ENCODE measurements around the gene SLC10A4. TPM values are rescaled to one million over a fixed set of nuclear protein-coding genes. Genes with fewer than 3 reads are reported as not detected.
"Not testable (repeated sequence)": the region's sequence is repeated elsewhere in the genome, so short reads cannot be mapped to it uniquely, and the experiment has no call there.

SLC10A4 gene, protein sequence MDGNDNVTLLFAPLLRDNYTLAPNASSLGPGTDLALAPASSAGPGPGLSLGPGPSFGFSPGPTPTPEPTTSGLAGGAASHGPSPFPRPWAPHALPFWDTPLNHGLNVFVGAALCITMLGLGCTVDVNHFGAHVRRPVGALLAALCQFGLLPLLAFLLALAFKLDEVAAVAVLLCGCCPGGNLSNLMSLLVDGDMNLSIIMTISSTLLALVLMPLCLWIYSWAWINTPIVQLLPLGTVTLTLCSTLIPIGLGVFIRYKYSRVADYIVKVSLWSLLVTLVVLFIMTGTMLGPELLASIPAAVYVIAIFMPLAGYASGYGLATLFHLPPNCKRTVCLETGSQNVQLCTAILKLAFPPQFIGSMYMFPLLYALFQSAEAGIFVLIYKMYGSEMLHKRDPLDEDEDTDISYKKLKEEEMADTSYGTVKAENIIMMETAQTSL
- not detected in 2 replicates for total RNA-seq (2014; rRNA removed; shearing (Covaris generic); ENCODE audit: low replicate concordance)

DNA sequence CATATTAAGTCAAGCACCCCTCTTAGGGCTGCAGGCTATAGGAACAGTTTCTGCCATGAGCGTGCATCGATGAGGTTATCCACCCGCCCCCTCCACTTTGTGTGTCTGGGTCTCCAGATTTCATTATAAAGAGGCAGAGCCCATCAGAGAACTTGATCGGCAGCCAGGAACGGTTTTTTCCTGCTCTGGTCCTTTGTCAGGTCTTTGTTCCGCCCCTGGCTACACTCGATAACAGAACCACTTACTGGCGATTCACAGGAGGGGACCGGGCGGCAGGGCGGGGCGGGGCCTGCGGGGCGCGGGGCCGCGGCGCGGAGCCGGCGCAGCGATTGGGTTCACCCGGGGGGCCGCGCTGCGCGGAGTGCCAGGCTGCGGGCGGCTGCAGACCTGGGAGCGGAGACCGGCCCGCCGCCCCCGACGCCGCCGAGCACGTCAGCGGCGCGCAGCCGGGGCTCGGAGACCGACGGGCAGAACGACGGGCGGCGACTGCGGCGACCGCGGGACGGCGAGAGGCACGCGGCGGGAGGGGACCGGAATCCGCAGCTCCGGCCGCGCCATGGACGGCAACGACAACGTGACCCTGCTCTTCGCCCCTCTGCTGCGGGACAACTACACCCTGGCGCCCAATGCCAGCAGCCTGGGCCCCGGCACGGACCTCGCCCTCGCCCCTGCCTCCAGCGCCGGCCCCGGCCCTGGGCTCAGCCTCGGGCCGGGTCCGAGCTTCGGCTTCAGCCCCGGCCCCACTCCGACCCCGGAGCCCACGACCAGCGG, at the start of gene SLC10A4:
Gene SLC10A4, plus strand, starts transcription at position 338 of the 771 bp plus-strand sequence. Its CDS starts 219 bp downstream, at position 557.
- no peak for DNase-seq (ENCODE audit: low read depth)
- in situ Hi-C loops (cut with HindIII; ENCODE audit: low pct_unique_long_range_greater_than_20kb, low sequenced_read_pairs), result no loop called here

DNA sequence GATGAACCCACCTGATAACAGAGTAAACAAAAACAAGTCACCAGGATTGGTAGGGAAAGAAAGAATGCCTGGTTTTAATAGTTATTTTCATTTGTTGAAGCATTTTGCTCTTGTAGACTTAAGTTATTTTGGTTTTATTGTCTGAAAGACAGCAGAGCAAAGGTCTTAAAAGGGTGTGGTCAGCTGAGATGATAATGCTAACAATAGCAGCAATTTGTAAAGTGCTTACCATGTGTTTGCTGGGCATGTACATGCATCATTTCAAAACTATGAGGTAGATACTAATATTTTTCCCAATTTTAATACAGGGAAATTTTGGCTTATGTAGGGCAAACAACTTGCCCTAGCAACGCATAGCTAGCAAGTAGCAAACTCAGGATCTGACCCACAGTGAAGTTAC, 46.8 kb upstream of the SLC10A4 start:
- in situ Hi-C loops (cut with HindIII; ENCODE audit: low pct_unique_long_range_greater_than_20kb, low sequenced_read_pairs), result no loop called here
- DNase-seq (ENCODE audit: low read depth), result no peak

DNA sequence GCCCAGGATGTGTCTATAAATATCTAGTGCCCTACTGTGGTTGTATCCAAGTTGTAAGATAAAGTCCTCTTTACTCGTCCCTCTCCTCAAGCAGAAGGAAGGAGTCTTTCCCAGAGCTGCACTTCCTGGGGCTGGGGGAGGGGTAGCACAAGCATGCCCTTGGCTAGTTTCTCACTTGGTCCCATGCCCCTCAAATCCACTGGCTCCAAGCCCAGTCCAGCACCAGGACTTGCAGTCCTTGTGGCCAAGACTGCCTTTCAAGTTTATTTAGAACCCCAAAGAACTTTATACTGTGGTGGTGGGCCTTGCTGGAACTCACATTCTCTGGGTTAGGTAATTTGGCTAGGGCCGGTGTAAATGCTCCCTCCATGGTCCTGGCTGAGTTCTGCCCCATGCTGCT, 43.2 kb upstream of the SLC10A4 start:
- no peak for DNase-seq (ENCODE audit: low read depth)
- in situ Hi-C loops (cut with HindIII; ENCODE audit: low pct_unique_long_range_greater_than_20kb, low sequenced_read_pairs), result no loop called here

DNA sequence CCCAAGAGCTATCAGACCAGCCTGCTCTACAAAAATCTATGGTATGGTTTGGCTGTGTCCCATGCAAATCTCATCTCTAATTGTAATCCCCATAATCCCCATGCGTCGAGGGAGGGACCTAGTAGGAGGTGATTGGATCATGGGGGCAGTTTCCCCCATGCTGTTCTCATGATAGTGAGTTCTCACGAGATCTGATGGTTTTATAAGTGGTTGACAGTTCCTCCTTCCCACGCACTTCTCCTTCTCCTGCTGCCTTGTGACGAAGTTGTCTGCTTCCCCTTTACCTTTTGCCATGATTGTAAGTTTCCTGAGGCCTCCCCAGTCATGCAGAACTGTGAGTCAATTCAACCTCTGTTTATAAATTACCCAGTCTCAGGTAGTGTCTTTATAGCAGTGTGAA, 42.2 kb upstream of the SLC10A4 start:
- DNase-seq (ENCODE audit: low read depth); in situ Hi-C loops (cut with HindIII; ENCODE audit: low pct_unique_long_range_greater_than_20kb, low sequenced_read_pairs): not testable (repeated sequence)

DNA sequence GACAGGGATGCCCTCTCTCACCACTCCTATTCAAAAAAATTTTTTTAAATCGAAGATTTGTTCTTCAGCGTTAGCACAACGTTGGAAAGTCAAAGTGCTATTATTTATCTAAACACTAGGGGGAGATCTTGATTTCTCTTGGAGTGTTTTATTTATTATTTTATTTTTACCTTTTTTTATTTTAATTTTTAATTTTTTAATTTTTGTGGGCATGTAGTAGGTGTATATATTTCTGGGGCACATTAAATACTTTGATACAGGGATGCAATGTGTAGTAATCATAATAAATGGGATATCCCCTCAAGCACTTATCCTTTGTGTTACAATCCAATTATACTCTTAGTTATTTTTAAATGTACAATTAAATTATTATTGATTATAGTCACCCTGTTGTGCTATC, 37.4 kb upstream of the SLC10A4 start:
- in situ Hi-C loops (cut with HindIII; ENCODE audit: low pct_unique_long_range_greater_than_20kb, low sequenced_read_pairs), result no loop called here
- DNase-seq (ENCODE audit: low read depth), result no peak

DNA sequence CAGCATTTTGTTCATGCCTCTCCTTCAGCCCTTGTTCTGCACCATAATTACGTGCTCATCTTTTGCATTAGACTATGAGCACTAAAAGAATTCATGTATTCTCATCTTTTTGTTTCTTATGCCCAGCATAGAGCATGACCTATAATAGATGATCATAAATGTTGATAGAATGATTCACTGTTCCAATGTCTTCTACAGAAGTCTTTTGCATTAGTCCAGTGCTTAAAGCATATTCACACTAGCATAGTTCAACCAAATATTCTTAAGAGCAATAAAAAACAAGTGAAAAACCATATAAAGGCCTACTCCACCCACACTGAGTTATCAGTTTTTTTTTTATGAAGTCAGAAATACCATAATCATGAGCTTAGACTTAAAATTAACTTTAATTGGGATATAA, 36.5 kb upstream of the SLC10A4 start:
- DNase-seq (ENCODE audit: low read depth), result no peak
- in situ Hi-C loops (cut with HindIII; ENCODE audit: low pct_unique_long_range_greater_than_20kb, low sequenced_read_pairs), result no loop called here

DNA sequence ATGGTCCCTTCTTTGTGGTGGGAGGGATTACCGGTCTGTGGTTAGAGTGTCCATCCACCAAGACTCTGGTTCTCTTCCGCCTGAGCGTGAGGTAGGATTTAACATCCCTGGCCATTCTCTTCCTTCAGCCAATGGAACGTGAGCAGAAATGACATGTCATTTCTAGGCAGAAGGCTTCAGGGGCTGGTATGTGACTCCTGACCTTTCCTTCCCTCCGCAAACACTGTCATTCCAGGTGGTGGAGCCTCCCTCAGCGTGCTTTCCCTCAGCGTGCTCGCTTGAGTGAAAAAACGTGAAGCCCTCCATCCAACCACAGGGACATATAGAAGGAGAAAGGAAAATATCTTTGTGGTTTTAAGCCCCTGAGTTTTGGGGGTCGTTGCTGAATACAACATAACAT, 34.0 kb upstream of the SLC10A4 start:
- no peak for DNase-seq (ENCODE audit: low read depth)
- in situ Hi-C loops (cut with HindIII; ENCODE audit: low pct_unique_long_range_greater_than_20kb, low sequenced_read_pairs), result no loop called here

DNA sequence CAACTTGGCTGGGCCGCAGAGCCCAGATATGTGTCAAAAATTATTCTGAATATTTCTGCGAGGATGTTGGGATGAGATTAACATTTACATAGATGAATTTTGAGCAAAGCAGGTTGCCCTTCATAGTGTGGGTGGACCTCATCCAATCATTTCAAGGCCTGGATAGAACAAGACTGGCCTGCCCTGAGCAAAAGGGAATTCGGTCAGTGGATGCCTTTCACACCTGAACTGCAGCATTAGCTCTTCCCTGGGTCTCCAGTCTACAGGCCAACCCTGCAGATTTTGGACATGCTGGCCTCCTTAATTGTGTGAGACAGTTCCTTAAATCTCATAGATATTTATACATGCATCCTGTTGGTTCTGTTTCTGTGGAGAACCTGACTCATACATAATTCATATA, 32.4 kb upstream of the SLC10A4 start:
- in situ Hi-C loops (cut with HindIII; ENCODE audit: low pct_unique_long_range_greater_than_20kb, low sequenced_read_pairs), result no loop called here
- no peak for DNase-seq (ENCODE audit: low read depth)

DNA sequence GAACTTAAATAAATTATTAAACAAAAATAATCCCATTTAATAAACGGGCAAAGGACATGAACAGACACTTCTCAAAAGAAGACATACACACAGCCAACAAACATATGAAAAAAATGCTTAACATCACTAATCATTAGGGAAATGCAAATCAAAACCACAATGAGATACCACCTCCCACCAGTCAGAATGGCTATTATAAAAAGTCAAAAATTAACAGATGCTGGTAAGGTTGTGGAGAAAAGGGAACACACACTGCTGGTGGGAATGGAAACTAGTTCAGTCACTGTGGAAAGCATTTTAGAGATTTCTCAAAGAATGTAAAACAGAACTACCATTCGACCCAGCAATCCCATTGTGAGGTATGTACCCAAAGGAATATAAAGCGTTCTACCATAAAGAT, 31.5 kb upstream of the SLC10A4 start:
- in situ Hi-C loops (cut with HindIII; ENCODE audit: low pct_unique_long_range_greater_than_20kb, low sequenced_read_pairs); DNase-seq (ENCODE audit: low read depth): not testable (repeated sequence)

DNA sequence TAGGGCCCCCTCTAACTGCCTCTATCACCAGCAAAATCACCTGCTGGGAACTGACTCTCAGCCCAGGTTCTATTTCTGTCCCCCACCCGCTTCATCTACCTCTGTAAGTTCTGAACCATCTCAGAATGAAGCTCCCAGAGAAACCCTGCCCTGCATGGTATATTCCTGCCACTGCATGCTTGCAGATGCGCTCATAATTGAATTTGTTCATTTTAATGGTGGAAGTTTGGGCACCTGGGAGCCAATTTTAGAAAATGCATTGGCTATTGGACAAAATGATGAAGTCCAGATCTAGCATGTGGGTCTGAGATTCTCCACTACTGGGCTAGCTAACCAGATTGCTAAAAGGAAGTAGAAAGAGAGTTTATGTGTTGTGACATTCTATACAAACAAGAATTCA, 28.6 kb upstream of the SLC10A4 start:
- in situ Hi-C loops (cut with HindIII; ENCODE audit: low pct_unique_long_range_greater_than_20kb, low sequenced_read_pairs), result no loop called here

DNA sequence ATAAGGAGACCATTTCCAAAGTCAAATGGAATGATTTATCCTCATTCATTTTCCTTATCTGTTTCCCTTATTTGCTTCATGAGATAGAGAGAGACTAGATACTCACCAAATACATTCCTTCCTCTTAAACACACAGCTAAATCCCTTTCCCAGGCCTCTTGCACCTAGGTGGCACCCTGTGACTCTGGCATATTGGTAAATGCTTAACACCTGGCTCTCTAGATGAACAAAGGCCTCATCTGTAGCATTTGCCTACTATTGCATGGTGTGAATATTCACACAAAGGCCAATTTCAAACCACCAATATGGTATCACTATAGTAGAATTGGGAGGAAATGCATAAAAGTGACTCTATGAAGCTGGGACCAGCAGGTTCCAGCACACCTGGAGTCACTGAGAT, 22.1 kb upstream of the SLC10A4 start:
- DNase-seq (ENCODE audit: low read depth), result no peak
- in situ Hi-C loops (cut with HindIII; ENCODE audit: low pct_unique_long_range_greater_than_20kb, low sequenced_read_pairs), result no loop called here

More for the DNA sequence above, 28.6 kb upstream of the SLC10A4 start:
- no peak for DNase-seq (ENCODE audit: low read depth)

DNA sequence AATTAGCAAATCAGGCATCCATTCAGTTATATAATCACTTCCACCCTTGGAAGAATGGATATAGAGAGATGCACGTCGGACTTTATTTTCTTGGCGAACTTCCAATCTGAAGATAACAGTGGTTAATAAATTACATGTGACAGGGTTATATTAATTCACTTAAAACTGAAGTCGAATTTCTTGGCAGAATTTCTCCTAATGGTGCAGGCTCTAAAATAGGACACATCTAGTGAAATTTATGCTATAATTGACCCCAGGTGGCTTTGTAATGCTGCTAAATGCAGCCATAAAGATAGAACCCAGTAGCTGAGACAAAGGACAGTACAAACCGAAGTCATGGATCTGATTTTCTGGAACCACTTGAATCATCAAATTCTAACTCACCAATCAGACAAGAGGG, 20.8 kb upstream of the SLC10A4 start:
- no peak for DNase-seq (ENCODE audit: low read depth)
- in situ Hi-C loops (cut with HindIII; ENCODE audit: low pct_unique_long_range_greater_than_20kb, low sequenced_read_pairs), result no loop called here

DNA sequence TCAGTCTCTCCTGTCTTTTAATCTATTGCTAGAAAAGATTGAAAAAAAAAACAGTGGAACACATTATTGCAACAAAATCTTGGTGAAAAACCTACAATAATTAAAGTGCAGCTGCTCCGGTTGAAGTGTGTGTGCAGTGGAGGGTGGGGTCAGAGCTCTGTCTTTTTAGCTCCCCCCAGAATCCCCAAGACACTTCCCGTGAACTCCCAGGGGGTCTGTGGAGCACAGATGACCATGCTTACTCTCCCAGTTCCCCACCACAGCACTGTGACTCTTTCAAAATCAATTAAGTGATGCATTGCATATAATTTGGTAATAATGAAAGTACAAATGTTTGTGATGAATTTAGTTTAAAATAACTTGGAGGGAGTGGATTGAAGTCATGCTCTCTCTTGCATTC, 15.7 kb upstream of the SLC10A4 start:
- in situ Hi-C loops (cut with HindIII; ENCODE audit: low pct_unique_long_range_greater_than_20kb, low sequenced_read_pairs), result no loop called here
- DNase-seq (ENCODE audit: low read depth), result no peak

DNA sequence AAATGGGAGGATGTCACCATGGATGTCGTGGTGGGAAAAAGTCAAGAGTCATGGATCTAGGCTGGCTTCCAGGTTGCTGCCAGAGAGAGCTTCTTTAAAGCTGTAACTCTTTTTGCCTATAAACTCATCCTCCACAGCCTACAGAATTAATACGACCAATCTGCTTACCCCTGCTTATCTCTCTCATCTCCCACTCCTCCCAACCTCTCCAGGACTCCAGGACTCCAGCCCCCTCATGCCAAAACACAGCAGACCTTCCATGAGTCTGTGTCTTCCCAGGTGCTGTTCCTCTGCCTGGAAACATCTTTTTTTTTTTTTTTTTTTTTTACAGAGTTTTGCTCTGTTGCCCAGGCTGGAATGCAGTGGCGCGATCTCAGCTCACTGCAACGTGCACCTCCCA, 15.3 kb upstream of the SLC10A4 start:
- in situ Hi-C loops (cut with HindIII; ENCODE audit: low pct_unique_long_range_greater_than_20kb, low sequenced_read_pairs), result no loop called here

DNA sequence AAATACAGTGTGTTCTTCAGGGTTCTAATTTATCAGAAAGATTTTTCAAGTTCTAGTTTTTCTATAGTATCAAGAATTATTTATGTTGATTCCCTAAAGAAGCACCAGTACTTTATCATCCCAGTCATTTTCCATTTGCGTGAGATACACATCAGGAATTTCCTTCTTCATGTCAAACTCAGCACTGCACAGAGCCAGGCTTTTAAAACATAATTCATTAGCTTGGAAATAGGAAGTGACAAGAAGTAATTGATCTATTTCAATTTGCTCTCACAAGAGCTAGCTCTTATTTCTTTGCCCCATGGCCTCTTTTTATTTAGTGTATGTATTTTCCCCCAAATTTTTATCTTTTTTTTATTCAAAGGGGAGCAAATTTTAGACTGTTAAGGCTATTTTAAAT, 13.0 kb upstream of the SLC10A4 start:
- in situ Hi-C loops (cut with HindIII; ENCODE audit: low pct_unique_long_range_greater_than_20kb, low sequenced_read_pairs), result no loop called here
- DNase-seq (ENCODE audit: low read depth), result no peak

More for the DNA sequence above, 15.3 kb upstream of the SLC10A4 start:
- no peak for DNase-seq (ENCODE audit: low read depth)

DNA sequence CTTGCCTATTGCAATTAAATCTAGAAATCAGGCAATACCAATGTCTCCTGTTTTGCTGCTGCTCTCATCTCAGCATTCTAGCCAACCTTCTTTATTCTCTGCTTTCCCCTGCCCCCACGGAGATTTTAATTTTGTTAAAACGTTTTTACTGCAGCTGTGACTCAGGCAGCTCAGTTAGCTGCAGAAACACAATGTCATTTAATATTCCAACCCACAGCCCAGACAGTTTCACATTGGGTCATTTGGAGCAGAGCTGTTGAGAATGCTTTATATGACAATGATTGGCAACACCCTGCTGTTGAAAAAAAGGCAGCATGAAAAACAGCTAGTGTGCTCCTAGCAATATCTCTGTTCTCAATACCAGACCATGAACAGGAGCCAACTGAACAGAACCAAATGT, 12.6 kb upstream of the SLC10A4 start:
- in situ Hi-C loops (cut with HindIII; ENCODE audit: low pct_unique_long_range_greater_than_20kb, low sequenced_read_pairs), result no loop called here
- DNase-seq (ENCODE audit: low read depth), result no peak

DNA sequence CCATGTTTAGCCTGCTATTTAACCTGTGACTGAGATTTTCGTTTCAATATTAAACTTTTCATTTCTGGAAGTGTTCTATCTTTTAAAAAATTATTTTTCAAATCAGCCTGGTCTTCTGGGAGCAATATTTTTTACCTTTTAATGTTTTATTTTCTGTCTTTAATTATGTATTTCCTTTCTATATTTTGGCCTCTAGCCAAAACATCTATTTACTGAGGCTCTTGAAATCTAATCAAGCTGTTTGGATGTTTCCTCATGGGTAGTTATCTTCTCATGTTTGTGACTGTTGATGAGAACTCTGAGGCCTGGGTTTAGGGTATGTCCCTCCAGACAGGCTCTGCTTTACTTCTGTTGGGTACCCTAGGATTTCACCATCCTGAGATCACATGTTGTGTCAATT, 10.3 kb upstream of the SLC10A4 start:
- DNase-seq (ENCODE audit: low read depth), result no peak
- in situ Hi-C loops (cut with HindIII; ENCODE audit: low pct_unique_long_range_greater_than_20kb, low sequenced_read_pairs), result no loop called here

DNA sequence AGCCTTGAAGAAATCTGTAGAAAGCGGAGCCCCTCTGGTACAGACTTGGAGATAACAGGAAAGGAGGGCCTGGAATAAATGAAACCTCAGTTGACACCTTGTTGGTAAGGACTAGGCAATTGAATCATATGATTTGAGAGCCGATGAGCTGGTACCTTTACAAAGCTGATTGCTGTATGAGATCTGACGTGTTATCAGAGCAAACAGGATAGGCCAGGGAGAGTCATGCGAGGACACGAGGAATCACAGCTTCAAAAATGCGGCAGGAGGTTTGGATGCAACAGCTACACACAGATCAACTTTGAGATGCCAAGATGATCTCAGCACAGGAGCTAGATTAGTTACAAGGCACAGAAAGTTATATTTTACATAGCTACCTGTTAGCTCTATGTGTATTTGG, 7.4 kb upstream of the SLC10A4 start:
- no peak for DNase-seq (ENCODE audit: low read depth)
- in situ Hi-C loops (cut with HindIII; ENCODE audit: low pct_unique_long_range_greater_than_20kb, low sequenced_read_pairs), result no loop called here

DNA sequence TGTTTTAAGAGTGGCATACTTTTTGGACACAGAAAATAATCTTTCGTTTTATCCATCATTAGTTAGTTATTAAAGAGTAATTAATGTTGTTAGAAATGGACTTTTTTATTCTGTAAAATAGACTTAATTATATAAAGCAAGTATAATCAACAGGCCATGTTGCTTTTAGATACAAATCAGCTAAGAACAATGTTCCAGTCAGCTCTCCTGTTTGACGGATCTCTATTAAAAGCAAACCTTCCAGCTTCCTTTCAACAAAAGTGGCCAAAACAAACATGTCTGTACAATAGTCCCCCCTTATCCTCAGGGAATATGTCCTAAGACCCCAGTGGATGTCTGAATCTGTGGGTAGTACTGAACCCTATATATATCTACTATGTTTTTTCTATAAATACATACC, 4.9 kb upstream of the SLC10A4 start:
- DNase-seq (ENCODE audit: low read depth), result no peak
- in situ Hi-C loops (cut with HindIII; ENCODE audit: low pct_unique_long_range_greater_than_20kb, low sequenced_read_pairs), result no loop called here
